ENCODE data around the gene GCLC.
"Not testable (repeated sequence)": the region's sequence is repeated elsewhere in the genome, so short reads cannot be mapped to it uniquely, and the experiment has no call there.

The GCLC gene

DNA sequence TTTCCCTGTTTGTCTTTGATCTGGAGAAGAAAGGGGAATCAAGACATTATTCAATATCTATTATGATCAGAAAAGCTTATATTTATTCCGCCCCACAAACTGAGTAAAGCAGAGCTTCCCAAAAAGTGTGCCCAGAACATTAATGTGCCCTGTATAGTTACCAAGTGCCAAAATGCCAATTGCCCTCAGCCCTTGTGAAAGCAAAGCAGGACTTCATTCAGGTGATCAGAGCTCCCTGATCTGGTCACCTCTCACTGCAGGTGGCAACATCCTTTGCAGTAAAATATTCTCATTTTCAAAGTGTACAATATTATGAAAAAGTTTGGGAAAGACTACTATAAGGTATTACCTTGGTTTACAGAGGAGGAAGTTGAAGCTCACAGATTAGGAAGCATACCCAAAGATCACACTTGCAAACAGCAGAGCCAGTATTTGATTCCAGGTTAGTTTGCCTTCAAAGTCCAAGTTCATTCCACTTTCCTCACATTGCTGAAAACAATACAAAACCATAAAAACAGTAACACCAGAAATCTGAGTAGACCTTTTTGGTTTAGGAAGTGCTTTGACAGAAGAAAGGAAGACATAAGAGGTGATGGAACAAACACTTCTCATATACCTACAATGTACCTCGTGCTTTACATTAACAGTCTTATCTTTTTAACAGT lies 19.6 kb upstream of the GCLC start:
- no peak for DNase-seq

DNA sequence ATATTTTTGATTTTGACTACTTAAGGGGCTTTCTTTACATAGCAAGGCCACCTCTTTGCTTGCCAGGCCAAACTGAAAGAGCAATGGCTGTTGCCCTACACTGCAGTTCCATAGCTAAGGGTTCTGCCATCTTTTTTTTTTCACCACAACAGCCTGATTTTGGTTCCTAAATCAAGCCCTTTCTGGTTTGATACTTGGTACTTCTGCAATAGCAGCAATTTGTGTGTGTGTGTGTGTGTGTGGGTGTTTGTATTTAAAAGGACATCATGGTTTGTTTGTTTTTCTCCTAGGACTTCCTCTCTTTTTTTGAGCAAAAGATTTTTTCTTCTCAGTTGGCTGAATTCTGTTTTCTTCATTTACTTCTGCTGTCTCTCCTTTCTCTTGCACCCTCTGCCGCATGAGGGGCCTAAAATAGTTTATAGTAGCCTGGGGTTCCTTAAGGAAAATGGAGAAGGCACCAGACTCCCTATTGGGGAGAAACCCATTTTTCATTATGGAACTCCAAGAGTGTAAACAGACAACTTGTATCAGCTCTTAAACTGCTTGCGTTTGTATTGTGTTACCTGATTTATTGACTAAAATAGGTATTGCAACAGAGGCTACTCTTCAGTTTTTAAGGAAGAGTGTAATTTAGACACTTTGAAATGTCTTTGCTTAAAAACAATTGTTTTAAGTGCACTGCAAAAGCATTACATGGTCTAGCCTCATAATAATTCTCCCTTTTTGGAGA lies 12.2 kb upstream of the GCLC start:
- no peak for DNase-seq

DNA sequence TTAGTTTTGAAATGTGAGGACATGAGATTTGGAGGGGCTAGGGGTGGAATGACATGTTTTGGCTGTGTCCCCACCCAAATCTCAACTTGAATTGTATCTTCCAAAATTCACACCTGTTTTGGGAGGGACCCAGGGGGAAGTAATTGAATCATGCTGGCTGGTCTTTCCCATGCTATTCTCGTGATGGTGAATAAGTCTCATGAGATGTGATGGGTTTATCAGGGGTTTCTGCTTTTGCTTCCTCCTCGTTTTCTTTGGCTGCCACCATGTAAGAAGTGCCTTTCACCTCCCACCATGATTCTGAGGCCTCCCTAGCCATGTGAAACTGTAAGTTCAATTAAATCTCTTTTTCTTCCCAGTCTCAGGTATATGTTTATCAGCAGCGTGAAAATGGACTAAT lies 8.7 kb upstream of the GCLC start:
- not testable (repeated sequence) for DNase-seq

DNA sequence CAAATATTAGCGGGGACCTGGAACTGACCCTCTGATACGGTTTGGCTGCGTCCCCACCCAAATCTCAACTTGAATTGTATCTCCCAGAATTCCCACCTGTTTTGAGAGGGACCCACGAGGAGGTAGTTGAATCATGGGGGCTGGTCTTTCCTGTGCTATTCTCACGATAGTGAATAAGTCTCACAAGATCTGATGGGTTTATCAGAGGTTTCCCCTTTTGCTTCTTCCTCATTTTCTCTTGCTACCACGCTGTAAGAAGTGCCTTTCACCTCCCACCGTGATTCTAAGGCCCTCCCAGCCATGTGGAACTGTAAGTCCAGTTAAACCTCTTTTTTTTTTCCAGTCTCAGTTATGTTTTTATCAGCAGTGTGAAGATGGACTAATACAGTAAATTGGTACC lies 6.8 kb upstream of the GCLC start:
- not testable (repeated sequence) for DNase-seq

DNA sequence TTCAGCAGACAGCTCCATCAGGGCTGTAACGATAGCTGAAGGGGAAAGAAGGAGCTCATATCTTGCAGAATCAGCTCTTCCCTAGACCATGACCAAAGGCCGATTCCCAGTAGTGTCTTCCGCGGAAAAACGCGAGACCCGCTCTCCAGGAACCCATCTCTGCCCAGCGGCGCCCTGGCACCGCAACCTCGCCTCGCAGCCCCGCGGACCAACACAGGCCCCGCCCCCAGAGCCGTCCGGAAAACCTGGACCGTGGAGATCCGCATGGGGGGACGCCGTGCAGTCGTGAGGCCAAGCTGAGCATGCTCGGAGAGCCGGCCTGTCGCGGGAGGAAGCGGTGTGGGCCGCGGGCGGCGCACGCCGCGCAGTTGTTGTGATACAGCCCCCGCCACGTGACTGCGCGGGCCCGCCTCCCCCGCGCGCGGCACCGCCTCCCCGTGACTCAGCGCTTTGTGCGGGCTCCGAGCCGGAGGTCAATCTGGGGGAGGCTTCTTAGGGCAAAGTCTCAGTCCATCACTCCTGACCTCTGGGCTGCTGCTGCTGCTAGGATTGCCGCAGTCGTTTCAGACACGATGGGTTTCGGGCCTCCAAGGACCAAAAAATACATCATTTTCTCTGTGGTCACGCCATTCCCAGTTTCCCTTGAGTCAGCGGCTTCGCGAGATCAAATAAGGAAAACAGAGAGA lies 3.1 kb upstream of the GCLC start:
- peak; percentile 76 to 99 (median 96) for DNase-seq

DNA sequence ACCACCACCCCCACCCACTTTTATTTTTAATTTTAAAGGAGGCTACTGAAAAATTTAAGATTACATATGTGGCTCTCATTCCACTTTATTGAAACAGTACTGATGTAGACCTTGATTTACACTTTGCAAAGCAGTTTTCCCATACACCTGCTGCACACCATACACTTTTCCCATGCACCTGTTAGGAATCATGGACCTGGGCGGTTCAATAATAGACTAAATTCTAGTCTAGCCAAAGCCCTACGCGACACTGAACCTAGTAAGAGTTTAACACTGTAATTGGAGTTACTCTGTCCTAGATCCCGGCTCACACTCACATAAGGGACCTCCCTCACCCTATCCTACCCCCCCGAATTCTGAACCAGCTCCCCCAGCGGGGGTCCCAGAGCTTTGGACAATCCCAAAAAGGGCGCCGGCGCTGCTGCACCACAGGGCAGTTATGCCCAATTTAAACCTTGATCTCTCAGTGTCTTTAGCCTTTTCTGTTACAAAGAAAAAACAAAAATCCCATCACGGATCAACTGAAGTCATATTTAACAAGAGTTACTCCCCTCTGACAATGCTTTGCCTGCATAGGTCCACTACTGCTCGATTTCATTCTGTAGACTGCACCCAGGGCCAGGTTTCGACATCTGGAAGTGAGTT lies 2.4 kb upstream of the GCLC start:
- DNase-seq: peak in 5 of 56 donors; percentile 15 to 58 (median 41)

DNA sequence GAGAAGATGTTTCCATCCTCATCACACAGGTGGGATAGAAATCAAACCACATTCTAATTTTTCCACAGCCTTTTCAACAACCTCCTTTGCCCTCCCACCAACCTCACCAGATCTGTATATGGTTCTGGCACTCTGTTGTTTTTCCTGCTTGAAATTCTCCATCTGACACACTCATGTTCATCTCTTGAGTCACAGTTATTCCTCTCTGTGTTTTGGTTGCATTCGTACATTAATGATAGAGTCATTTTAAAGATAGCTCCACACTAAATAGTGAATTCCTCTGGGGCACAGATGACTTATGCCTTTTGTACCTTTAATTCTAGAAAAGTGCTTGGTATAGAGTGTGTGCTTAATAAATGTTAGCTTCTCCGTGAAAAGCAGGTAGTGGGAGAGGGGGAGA lies 1.4 kb upstream of the GCLC start:
- no peak for DNase-seq

DNA sequence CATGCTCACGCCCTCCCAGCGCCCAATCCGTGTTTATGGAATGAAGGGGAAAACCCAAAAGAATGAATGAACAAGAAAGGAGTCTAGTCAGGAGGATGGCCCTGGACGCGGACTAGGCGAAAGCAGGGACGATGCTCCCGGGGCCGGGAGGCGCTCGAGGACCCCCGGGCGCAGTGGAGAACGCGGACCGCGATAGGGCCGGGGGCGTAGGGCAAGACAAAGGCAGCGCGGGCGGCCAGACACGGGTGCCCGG lies 758 bp downstream of the GCLC start:
- peak in 3 of 56 donors; percentile 18 to 58 (median 54) for DNase-seq

DNA sequence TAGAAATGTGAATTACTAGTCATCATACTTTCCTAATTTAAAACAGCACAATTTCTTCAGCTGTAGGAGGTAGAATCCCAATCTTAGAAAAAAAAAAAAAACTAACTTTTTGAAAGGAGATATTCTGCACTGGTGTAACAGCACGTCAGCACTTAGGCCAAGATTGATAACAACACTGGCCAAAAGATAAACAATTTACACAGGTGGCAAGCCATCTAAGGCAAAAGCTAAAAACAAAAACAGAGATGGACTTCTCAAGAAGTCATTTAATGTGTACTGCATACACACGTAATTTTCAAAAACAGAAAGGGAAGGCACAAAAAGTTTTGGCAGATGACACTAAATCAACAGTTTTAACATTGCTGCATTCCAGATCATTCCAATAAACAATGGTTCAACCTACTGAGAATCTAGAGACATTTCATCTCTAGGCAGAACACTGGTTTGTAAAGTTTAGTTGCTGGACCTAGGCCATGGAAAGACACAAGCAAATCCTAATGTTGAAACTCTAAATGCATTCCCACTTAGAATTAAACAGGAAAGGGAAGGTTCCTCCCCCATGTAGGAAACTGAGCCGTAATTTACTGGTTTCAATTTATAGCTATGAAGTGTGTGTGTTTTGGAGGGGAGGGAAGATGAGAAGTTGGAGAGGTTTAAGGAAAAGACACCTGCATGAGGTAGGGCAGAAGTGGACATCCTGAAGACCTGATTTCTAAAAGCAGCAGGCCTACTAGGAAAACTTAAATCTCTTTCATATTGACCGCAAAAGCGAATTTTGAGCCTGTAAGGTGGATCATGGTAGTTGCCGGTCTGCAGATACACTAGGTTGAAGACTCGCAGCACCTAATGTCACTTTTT lies 1.3 kb downstream of the GCLC start:
- no peak for DNase-seq

DNA sequence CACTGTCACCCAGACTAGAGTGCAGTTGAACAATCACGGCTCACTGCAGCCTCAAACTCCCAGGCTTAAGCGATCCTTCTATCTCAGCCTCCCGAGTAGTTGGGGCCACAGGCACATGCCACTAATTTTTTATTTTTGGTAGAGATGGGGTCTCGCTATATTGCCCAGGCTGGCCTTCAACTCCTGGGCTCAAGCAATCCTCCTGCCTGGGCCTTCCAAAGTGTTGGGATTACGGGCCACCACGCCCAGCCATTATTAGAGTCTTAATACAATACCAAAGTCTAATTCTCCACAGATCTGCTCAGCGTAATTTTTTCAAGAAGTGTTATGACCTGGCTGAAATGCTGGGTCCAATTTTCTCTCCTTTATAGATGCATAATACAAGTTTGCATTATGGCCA lies 3.0 kb downstream of the GCLC start:
- no peak for DNase-seq

DNA sequence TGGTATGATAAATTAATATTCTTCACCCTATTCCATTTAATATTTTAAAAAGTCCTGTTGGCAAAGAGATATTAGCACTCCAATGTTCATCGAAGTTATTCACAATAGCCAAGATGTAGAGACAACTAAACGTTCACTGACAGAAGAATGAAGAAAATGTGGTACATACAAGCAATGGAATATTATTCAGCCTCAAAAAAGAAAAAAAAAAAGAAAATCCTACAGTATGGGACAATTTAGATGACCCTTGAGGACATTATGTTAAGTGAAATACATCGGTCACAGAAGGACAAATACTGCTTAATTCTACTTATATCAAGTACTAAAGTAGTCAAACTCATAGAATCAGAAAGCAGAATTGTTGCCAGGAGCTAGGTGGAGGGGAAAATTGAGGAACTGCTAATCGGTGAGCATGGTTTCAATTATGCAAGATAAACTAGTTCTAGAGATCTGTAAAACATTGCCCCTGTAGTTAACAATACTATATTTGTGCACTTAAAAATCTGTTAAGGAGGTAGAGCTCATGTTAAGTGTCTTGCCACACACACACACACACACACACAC lies 4.7 kb downstream of the GCLC start:
- DNase-seq: no peak

DNA sequence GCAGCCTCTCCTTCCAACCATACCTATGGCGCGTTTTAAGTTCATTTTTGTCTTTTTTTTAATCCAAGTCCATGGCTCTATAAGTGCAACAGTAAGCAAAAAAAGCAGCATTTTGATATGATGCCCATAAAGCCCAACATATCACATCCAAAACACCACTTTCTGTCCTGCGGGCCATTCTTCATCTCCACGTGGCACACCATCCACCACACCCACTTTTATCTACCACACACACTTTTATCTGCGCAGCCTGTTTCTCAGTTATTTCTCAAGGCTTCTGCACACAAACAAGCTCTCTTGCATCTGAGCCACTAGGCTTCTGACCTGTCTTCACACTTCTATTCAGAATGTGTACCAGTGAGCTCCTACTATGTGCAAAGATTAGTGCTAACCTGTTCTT lies 5.3 kb downstream of the GCLC start:
- no peak for DNase-seq

DNA sequence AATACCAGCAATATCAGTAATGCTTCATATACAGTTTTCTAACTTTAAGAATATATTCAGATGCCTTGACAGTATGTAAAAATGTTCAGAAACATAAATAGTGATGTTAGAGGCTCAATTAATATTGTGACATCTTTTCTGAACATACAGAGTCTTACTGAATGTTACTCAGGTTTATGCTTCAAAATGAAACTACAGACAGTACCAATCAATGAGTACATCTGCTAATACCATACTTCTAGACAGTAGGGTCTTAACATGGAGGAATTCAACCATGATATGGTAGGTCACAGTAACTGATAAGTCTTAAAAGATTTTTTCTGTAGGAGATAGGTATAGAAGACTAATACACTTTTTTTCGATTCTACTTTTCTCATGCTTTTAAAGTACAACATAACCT lies 8.3 kb downstream of the GCLC start:
- DNase-seq: no peak

DNA sequence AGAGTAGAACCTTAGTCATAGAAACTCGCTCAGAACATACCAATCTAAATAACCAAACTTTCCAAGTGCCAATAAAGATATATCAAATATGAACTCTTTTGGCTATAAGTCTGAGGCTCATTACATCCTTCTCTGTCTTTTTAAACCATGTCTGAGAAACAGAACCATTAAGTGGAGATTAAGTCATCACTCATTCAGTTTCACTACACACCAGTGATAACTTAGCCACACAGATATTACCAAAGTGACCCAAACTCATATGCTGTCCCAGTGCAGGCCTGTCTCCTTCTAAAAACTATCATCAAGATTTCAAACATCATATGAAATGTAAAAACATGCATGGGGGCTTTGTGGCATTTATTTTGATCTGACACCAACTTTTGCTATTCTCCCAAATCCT lies 12.0 kb downstream of the GCLC start:
- DNase-seq: no peak

DNA sequence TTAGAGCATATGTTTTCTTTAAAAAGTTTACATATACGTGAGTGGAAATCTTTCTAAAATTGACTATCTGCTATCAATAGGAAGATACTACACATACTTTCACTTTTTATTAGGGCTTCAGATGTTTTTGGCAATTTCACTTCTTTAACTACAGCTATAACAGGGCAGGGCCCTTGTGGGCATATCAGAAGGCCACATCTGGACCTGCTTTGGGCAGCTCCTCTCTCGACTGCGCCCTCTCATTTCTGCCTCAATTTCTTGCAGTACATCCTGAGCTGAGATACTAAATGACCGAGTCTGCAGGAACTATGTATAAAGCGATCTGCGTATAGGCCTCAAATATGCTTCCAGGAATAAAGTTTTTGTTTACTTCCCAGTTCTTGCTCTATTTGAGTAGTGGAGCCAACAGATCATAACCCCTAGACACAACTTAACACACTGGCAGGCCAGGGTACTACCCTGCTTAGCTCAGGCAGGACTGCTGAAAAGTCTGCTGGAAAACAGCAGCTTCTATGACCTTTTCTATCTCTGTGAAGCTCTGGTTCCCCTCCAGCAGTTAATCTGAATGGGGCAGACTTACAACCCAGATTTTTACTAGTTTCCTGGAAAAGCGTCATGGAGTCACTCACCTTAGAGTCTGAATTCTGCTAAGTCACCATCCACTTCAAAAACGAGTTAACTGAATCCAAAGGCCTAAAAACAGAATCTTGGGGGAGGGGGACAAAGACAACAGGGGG lies 12.7 kb downstream of the GCLC start:
- DNase-seq: no peak

DNA sequence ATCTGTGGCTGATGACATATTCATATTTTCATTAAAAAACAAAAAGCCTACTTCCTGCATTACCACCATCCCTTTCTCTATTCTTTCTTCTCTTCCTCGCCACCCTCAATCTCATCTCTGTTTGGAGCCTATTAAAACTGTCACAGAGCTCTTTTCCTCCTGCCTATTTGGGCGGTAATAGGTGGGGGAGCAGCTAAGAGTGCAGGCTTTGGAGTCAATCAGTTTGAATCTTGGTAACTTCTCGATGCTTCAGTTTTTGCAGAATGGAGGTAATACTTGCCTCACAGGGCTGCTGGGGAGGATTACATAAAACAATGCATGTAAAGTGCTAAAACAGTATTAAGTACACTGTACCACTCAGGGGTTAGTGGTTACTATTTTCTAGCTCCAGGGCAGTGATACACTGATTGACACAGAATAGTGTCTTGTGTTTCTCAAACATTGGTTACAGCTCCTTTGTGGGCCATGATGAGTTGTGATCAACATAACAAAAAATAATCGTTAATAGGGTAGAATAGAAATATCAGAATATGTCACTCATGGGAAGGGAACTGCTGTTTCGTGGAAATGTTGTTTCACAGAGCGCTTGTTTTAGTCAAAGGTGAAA lies 14.0 kb downstream of the GCLC start:
- DNase-seq: no peak

DNA sequence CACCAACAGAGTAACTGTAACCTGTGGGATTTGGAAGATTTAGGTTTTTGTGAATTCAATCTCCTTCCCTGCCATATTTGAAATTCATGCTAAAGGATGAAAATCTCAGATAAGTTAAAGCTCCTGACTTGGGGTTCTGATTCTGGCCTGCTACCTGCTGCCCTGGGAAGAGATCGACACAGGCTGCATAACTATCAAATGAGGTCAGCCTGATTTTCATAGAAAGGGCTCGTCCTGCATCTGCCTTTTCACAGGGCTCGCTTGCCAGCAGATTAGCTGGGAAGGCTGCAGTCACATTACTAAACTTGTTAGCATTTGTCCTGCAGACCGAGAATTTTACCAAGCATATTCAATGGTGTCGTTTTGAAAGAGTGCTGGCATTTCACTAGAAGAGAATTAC lies 14.6 kb downstream of the GCLC start:
- DNase-seq: no peak

DNA sequence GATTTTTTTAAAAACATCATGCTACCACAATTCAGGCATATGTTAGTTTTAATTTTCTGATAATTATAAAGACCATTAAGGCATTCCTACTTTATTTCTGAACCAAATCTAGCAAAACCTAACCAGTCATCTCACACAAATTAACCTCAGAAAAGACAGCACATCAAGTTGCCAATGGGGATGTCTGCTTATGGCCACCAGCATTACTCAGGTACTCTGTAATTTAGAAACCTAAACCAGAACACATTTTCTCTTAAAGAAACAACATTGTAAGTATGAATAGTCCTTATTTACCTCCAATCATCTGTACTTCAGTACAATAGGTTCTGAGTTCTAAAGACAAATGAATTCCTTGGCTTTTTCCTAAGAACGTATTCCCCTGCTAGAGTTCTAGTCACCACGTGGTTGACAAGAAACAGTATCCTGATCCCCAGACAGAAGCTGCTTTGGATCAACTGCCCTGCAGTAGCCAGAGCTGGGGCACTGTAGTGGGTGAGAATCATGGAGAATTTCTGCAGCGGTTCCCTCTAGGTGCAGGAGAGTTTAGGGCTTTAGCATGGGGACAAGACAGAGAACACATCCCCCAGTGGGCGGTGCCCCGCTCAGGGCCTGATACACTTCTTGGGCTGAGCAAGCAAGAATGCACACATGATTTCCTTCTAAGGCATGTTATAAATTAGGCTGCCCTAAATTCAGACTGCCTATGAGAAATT lies 15.4 kb downstream of the GCLC start:
- no peak for DNase-seq

DNA sequence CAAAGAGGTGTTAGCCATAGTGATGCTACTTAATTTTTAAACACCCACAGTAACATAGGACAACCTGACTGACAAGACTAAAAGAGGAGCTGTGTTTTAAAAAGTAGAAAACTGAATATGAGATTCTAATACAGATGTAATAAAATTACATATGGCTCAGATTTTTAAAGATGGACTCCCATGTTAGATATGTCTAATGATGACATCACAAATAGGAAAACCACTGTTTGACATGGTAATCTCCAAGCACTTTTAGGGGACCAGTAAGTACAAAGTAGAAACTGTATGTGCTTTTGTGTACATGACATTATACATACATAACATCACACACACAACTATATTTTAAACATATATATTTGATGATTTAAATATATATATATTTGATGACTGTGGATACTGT lies 16.8 kb downstream of the GCLC start:
- DNase-seq: no peak

Data from amygdala (tissue), 56 donors.